ENCODE data around the gene TMEM201. TPM values are rescaled to one million over a fixed set of nuclear protein-coding genes. Genes with fewer than 3 reads are reported as not detected.
A peak's percentile ranks its signal among the peaks of the same experiment; 100 is the strongest.
"Not testable (repeated sequence)": the region's sequence is repeated elsewhere in the genome, so short reads cannot be mapped to it uniquely, and the experiment has no call there.

TMEM201 gene
- total RNA-seq, 1 experiment from 2014 or later, result 14.2 TPM

GRCh38 chr1:9618909-9619679 lies 30.4 kb downstream of the TMEM201 start:
- DNase-seq (ENCODE audit: low read depth), result no peak

- DNase-seq (ENCODE audit: low read depth), result no peak
Measured at GRCh38 chr1:9621032-9621431, 32.3 kb downstream of the TMEM201 start.

- no peak for DNase-seq (ENCODE audit: low read depth)
Measured at GRCh38 chr1:9624081-9624480, 35.4 kb downstream of the TMEM201 start.

DNA sequence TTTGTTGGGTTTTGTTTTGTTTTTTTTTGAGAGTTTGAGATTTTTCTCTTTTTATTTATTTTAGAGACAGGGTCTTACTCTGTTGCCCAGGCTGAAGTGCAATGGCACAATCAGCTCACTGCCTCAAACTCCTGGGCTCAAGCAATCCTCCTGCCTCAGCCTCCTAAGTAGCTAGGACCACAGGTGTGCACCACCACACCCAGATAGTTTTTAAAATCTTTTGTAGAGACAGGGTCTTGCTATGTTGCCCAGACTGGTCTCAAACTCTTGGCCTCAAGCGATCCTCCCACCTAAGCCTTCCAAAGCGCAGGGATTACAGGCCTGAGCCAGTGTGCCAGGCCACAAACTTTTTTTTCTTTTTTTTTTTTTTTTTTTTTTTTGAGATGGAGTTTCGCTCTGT lies 36.3 kb downstream of the TMEM201 start:
- DNase-seq (ENCODE audit: low read depth), result not testable (repeated sequence)

- DNase-seq (ENCODE audit: low read depth), result no peak
Measured at GRCh38 chr1:9626201-9626608, 37.5 kb downstream of the TMEM201 start.

DNA sequence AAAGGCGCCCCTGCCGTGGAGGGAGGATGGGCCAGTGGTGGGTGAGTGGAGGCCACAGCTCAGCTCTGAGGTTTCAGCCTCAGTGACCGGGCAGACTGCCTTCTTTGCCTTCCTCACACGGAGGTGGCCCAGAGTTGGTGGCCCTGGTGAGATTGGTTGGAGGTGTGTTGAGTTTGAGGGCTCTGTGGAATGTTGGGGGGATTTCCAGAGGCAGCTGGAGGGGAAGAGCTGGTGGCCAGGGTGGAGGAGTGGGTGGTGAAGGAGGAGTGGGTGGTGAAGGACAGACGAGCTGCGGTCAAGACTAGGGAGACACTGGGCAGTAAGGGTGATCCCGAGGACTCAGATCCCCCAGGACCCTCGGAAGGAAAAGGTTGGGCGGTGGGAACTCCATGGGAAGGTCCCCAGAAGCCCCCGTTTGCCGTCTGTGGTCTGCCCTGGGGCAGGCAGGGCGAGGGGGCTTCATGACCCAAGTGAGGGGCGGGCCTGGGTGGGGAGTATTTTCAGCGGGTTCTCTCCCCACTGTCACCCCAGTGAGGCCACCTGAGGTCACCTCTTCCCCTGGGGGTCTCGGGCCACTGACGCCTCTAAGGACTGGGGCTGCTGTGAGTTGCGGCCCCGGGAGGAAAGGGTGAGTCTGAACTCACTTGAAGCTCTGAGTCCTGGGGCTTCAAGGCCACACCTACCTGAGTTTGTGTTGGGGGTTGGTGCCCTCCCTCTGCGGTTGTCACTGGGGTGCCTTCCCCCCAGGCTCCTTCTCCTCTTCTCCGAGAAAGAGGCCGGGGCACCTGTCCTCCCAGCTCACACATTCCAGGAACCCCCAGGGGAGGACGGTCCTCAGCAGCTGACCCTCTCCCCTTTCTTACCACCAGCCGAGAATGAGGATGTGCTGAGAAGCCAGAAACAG lies 40.1 kb downstream of the TMEM201 start:
- no peak for DNase-seq (ENCODE audit: low read depth)

DNA sequence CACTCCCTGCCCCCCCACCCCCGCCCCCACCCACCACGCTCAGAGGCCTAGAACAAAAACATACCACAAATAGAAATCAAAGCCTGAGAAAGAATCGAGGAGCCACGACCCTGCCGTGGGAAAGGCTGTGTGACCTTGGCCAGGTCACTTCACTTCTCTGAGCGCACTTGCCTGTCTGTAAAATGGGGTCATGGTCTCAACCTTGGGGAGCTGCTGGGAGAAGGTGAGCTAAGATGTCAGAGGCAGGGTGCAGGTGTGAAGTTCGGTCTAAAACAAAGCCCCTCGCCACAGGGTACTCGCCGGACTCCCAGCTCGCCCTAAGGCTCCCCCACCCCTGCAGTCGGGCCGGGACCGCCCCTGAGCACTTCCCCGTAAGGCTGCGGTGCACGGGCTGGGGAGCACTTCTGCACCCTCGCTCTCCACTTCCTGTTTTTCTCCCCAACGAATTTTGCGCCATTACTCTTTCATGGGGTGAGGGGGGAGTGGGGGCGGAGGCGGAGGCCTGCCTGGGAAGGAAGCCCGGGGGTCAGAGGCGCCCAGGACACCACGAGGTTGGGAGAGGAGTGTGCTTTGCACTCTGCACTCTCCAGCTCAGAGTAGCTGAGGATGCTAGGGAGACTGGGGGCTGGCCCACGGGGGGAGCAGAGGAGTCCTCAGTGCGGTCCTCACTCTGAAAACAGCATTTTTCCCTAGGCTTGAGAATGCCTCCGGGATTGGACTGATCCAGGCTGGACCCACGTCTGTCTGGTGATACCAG lies 40.9 kb downstream of the TMEM201 start:
- DNase-seq (ENCODE audit: low read depth), result no peak

GRCh38 chr1:9630331-9631111 lies 41.8 kb downstream of the TMEM201 start:
- no peak for DNase-seq (ENCODE audit: low read depth)

DNA sequence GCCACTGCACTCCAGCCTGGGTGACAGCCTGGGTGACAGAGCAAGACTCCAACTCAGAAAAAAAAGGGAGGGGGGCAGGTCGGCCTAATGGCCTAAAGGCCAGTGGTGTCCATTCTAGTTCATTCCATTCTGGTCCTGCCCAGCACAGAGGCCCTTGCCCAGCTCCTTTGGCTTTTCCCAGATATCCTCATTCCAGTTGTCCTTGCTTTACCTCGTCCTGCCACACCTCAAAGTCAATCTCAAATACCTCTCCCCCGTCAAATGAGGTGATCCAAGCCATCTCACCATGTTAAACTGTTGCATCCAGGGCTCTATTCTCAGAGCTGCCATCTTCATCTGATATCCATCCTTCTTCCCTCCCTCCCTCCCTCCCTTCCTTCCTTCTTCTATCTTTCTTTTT lies 42.9 kb downstream of the TMEM201 start:
- DNase-seq (ENCODE audit: low read depth), result no peak

- no peak for DNase-seq (ENCODE audit: low read depth)
Measured at GRCh38 chr1:9633493-9633892, 44.8 kb downstream of the TMEM201 start.

DNA sequence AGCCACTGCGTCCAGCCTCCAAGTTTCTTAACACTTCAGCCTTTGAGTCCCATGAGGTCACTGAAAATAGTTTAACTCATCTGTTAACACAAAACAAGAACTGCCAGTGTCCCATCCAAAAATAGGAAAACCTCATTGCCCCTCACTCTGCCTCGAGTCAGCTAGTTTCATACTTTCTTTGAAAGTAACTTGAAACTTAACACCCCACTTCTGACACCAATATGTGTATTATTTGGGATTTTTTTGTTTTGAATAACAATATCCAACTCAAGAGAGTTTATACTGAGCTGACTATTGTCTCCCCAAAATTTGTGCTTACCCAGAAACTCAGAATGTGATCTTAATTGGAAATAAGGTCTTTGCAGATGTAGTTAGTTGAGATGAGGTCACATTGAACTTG lies 45.9 kb downstream of the TMEM201 start:
- DNase-seq (ENCODE audit: low read depth), result no peak

GRCh38 chr1:9639227-9639626 lies 50.5 kb downstream of the TMEM201 start:
- DNase-seq (ENCODE audit: low read depth), result no peak

DNA sequence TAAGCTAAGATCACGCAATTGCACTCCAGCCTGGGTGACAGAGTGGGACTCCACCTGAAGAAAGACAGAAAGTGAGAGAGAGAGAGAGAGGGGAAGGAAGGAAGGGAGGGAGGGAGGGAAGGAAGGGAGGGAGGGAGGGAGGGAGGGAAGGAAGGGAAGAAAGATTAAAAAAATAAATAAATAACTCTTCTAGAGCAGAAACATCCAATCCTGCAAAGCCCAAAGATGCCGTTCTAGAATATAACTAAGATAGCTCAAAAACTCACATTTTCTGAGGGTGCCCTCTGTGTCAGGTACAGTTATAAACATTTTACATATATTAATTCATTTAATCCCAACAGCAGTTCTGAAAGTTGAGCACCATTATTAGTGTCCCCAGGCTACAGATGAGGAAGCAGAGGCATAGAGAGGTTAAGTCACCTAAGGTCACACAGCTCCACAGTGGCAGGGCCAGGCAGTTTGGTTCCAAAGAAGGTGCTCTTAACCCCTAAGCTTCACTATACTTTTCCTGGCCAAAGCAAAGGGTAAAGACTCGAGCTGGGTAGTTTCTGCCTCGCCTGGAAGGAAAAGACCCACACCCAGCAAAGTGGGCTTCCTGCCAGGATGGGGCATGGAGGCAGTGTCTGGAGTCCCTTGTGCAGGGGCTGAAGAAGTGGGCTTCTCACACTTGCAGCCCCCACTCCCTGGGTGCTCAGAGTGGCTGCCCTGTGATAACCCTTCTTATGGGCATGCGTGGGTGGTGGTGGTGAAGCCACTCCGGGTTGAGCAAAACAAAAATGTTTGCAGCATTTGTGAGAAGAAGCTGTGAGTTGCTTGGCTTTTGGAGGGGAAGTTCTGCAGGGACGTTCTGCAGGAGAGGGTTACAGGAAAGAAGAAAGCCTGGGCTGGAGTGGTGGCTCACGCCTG lies 54.9 kb downstream of the TMEM201 start:
- no peak for DNase-seq (ENCODE audit: low read depth)

GRCh38 chr1:9646037-9646436 lies 57.3 kb downstream of the TMEM201 start:
- no peak for DNase-seq (ENCODE audit: low read depth)

DNA sequence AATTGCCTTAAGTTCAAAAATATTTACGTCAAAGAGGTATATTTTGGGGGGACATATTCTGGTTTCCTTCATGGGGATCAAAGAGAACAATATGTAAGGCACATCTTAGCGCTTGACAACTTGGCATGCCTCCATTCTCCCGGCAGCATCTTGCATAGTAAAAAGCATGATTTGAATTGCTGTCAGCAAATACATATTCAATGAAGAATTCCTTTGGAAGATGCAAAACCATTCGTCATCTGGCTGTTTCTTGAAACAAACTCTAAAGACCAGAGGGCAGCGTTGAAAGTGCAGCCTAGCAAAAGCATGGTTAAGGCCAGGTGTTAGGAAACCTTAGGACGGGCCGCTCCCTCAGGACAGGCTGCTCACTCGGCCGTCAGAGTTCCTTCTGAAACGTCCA lies 59.5 kb downstream of the TMEM201 start:
- no peak for DNase-seq (ENCODE audit: low read depth)

- DNase-seq (ENCODE audit: low read depth), result no peak
Measured at GRCh38 chr1:9649769-9650168, 61.1 kb downstream of the TMEM201 start.

DNA sequence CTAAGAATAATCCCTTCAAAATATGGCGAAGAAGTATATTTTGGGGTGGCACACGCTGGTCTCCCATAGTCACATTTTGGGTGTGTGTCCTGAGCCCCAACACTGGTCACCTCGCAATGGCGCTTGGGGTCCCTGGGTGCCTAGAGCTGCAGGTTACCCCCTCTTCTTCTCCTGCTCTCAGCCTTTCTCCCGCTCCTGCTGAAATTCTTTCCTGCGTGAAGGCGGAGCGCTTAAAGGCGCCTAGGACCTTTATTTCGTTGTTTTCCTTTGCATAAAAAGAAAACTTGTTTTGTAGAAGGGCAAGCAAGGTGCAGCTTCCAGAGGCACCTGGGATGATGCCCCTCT lies 62.5 kb downstream of the TMEM201 start:
- DNase-seq (ENCODE audit: low read depth), result no peak

GRCh38 chr1:9651565-9652378 lies 63.1 kb downstream of the TMEM201 start, which contains the start of gene PIK3CD:
PIK3CD (plus strand) TSS chr1:9651731; CDS start chr1:9710456, 58,725 bp downstream.
- peak; percentile 26 for DNase-seq (ENCODE audit: low read depth)

Data from LHCN-M2 (cell line).